Activated CD4-positive, alpha-beta memory T cell treated with anti-CD3 and anti-CD28 coated beads, Interleukin-2, amount 10 ng/mL, durations not matched to agents 7 days and 5 days (primary cell): Measurements from ENCODE around the gene PKHD1. TPM values are rescaled to one million over a fixed set of nuclear protein-coding genes. Genes with fewer than 3 reads are reported as not detected.

Experiments
- CTCF ChIA-PET: fragments of 350-600 bp; sonication (Branson Sonifier 250); formaldehyde crosslinking; loops from one replicate; lab custom pipeline; 2021; ENCODE audit warnings: antibody characterized with exemption, inconsistent platforms; lab: Charles Lee
- POLR2A ChIA-PET: fragments of 350-600 bp; sonication (Branson Sonifier 250); formaldehyde crosslinking; loops from one replicate; lab custom pipeline; 2021; ENCODE audit warnings: antibody characterized with exemption; lab: Charles Lee
- DNase-seq: peaks from one replicate; pipeline ENCODE4 v3.0.0-alpha.2; 2020
- H3K27ac Mint-ChIP-seq: one replicate; pipeline ENCODE4 v1.8.0; 2021; ENCODE audit warnings: mild to moderate bottlenecking, mixed read lengths
- H3K27me3 Mint-ChIP-seq: one replicate; pipeline ENCODE4 v1.8.0; 2021; ENCODE audit warnings: mixed read lengths
- H3K36me3 Mint-ChIP-seq: one replicate; pipeline ENCODE4 v1.8.0; 2021; ENCODE audit warnings: low read depth, mixed read lengths
- H3K4me1 Mint-ChIP-seq: one replicate; pipeline ENCODE4 v1.8.0; 2021; ENCODE audit warnings: mixed read lengths
- H3K4me3 Mint-ChIP-seq: one replicate; pipeline ENCODE4 v1.8.0; 2021; ENCODE audit warnings: mild to moderate bottlenecking, mixed read lengths
- H3K9me3 Mint-ChIP-seq: one replicate; pipeline ENCODE4 v1.8.0; 2021; ENCODE audit warnings: mixed read lengths
- total RNA-seq, 2 experiments: library from RNA; stranded (reverse); gene quantifications; one replicate each; pipeline ENCODE4 v1.2.3, GENCODE V29; 2021

PKHD1 gene
- total RNA-seq, 2 experiments from 2014 or later = not detected

GRCh38 chr6:51725155-51725554 lies 362.3 kb downstream of the PKHD1 start:
- H3K36me3 Mint-ChIP-seq = no peaks in the 10 kb centered on the region
- no peaks in the 10 kb centered on the region for H3K27me3 Mint-ChIP-seq
- H3K4me1 Mint-ChIP-seq = no peaks in the 10 kb centered on the region
- no peak overlapping the region for H3K27ac Mint-ChIP-seq
- no peaks in the 10 kb centered on the region for H3K9me3 Mint-ChIP-seq
- DNase-seq = no peak
- CTCF ChIA-PET = no interaction called here
- POLR2A ChIA-PET = no interaction called here
- no peak overlapping the region for H3K4me3 Mint-ChIP-seq

- H3K36me3 Mint-ChIP-seq = no peaks in the 10 kb centered on the region
Observed at GRCh38 chr6:51720327-51720726, 367.1 kb downstream of the PKHD1 start.

GRCh38 chr6:51719297-51719696 lies 368.1 kb downstream of the PKHD1 start:
- ChIA-PET POLR2A (no interaction called here), CTCF (no interaction called here)
- H3K4me1 Mint-ChIP-seq = no peaks in the 10 kb centered on the region
- no peaks in the 10 kb centered on the region for H3K27me3 Mint-ChIP-seq
- no peak for DNase-seq
- no peaks in the 10 kb centered on the region for H3K36me3 Mint-ChIP-seq
- H3K9me3 Mint-ChIP-seq = no peaks in the 10 kb centered on the region
- no peak overlapping the region for H3K27ac Mint-ChIP-seq
- H3K4me3 Mint-ChIP-seq = no peak overlapping the region

More at GRCh38 chr6:51720327-51720726, 367.1 kb downstream of the PKHD1 start:
- no peaks in the 10 kb centered on the region for H3K27me3 Mint-ChIP-seq
- DNase-seq = no peak
- no peaks in the 10 kb centered on the region for H3K9me3 Mint-ChIP-seq
- no peak overlapping the region for H3K4me3 Mint-ChIP-seq
- POLR2A ChIA-PET = no interaction called here
- no peak overlapping the region for H3K27ac Mint-ChIP-seq
- CTCF ChIA-PET = no interaction called here
- no peaks in the 10 kb centered on the region for H3K4me1 Mint-ChIP-seq

GRCh38 chr6:51718533-51718932 lies 368.9 kb downstream of the PKHD1 start:
- Mint-ChIP-seq H3K36me3 (no peaks in the 10 kb centered on the region), H3K9me3 (no peaks in the 10 kb centered on the region), H3K27ac (no peak overlapping the region), H3K4me1 (no peaks in the 10 kb centered on the region), H3K27me3 (no peaks in the 10 kb centered on the region), H3K4me3 (no peak overlapping the region)
- DNase-seq = no peak
- CTCF ChIA-PET = no interaction called here
- POLR2A ChIA-PET = no interaction called here

- Mint-ChIP-seq H3K36me3 (no peaks in the 10 kb centered on the region), H3K27ac (no peak overlapping the region), H3K27me3 (no peaks in the 10 kb centered on the region), H3K9me3 (no peaks in the 10 kb centered on the region), H3K4me1 (no peaks in the 10 kb centered on the region), H3K4me3 (no peak overlapping the region)
- POLR2A ChIA-PET = no interaction called here
- CTCF ChIA-PET = interaction anchor here (0.6 kb wide), 1 partner anchor 694 kb away, joined by 4 read pairs; no protein-coding TSS in a partner anchor
- no peak for DNase-seq
Observed at GRCh38 chr6:51717477-51717876, 369.9 kb downstream of the PKHD1 start.

- no peaks in the 10 kb centered on the region for H3K27me3 Mint-ChIP-seq
- no peaks in the 10 kb centered on the region for H3K9me3 Mint-ChIP-seq
- ChIA-PET POLR2A (no interaction called here), CTCF (no interaction called here)
- H3K4me3 Mint-ChIP-seq = no peak overlapping the region
- no peaks in the 10 kb centered on the region for H3K36me3 Mint-ChIP-seq
- DNase-seq = no peak
- no peak overlapping the region for H3K27ac Mint-ChIP-seq
- H3K4me1 Mint-ChIP-seq = no peaks in the 10 kb centered on the region
Observed at GRCh38 chr6:51711876-51712275, 375.5 kb downstream of the PKHD1 start.

- Mint-ChIP-seq H3K36me3 (no peaks in the 10 kb centered on the region), H3K27ac (no peak overlapping the region), H3K4me3 (no peak overlapping the region), H3K9me3 (no peaks in the 10 kb centered on the region), H3K27me3 (no peaks in the 10 kb centered on the region), H3K4me1 (no peaks in the 10 kb centered on the region)
- no peak for DNase-seq
- ChIA-PET POLR2A (no interaction called here), CTCF (no interaction called here)
Observed at GRCh38 chr6:51706086-51706485, 381.3 kb downstream of the PKHD1 start.

GRCh38 chr6:51704932-51705540 lies 382.4 kb downstream of the PKHD1 start:
- no peaks in the 10 kb centered on the region for H3K27me3 Mint-ChIP-seq
- no peak overlapping the region for H3K27ac Mint-ChIP-seq
- no peak overlapping the region for H3K4me3 Mint-ChIP-seq
- DNase-seq = no peak
- no peaks in the 10 kb centered on the region for H3K4me1 Mint-ChIP-seq
- POLR2A ChIA-PET = no interaction called here
- CTCF ChIA-PET = no interaction called here
- H3K36me3 Mint-ChIP-seq = no peaks in the 10 kb centered on the region
- H3K9me3 Mint-ChIP-seq = no peaks in the 10 kb centered on the region

GRCh38 chr6:51702851-51703250 lies 384.6 kb downstream of the PKHD1 start:
- DNase-seq = no peak
- Mint-ChIP-seq H3K36me3 (no peaks in the 10 kb centered on the region), H3K9me3 (no peaks in the 10 kb centered on the region), H3K27me3 (no peaks in the 10 kb centered on the region), H3K4me1 (no peaks in the 10 kb centered on the region), H3K27ac (no peak overlapping the region), H3K4me3 (no peak overlapping the region)
- ChIA-PET POLR2A (no interaction called here), CTCF (no interaction called here)

- no peak for DNase-seq
- Mint-ChIP-seq H3K4me3 (no peak overlapping the region), H3K36me3 (no peaks in the 10 kb centered on the region), H3K9me3 (peaks cover 2% of the 10 kb centered on the region), H3K27me3 (no peaks in the 10 kb centered on the region), H3K4me1 (no peaks in the 10 kb centered on the region), H3K27ac (no peak overlapping the region)
- CTCF ChIA-PET = no interaction called here
- POLR2A ChIA-PET = no interaction called here
Observed at GRCh38 chr6:51684603-51685002, 402.8 kb downstream of the PKHD1 start.

GRCh38 chr6:51684038-51684437 lies 403.4 kb downstream of the PKHD1 start:
- POLR2A ChIA-PET = no interaction called here
- Mint-ChIP-seq H3K4me3 (no peak overlapping the region), H3K27me3 (no peaks in the 10 kb centered on the region), H3K36me3 (no peaks in the 10 kb centered on the region), H3K4me1 (no peaks in the 10 kb centered on the region), H3K9me3 (peaks cover 2% of the 10 kb centered on the region), H3K27ac (no peak overlapping the region)
- CTCF ChIA-PET = no interaction called here
- DNase-seq = no peak

GRCh38 chr6:51678905-51679620 lies 408.4 kb downstream of the PKHD1 start:
- no peaks in the 10 kb centered on the region for H3K9me3 Mint-ChIP-seq
- ChIA-PET CTCF (interaction anchor here (0.7 kb wide), 1 partner anchor 11 kb away, joined by 3 read pairs; no protein-coding TSS in a partner anchor), POLR2A (no interaction called here)
- H3K27ac Mint-ChIP-seq = no peak overlapping the region
- no peaks in the 10 kb centered on the region for H3K4me1 Mint-ChIP-seq
- H3K27me3 Mint-ChIP-seq = no peaks in the 10 kb centered on the region
- DNase-seq = no peak
- H3K36me3 Mint-ChIP-seq = no peaks in the 10 kb centered on the region
- no peak overlapping the region for H3K4me3 Mint-ChIP-seq

GRCh38 chr6:51678274-51678673 lies 409.1 kb downstream of the PKHD1 start:
- Mint-ChIP-seq H3K36me3 (no peaks in the 10 kb centered on the region), H3K4me3 (no peak overlapping the region), H3K4me1 (no peaks in the 10 kb centered on the region), H3K9me3 (no peaks in the 10 kb centered on the region), H3K27me3 (no peaks in the 10 kb centered on the region), H3K27ac (no peak overlapping the region)
- no peak for DNase-seq
- ChIA-PET POLR2A (no interaction called here), CTCF (no interaction called here)

GRCh38 chr6:51675922-51676275 lies 411.5 kb downstream of the PKHD1 start:
- Mint-ChIP-seq H3K36me3 (no peaks in the 10 kb centered on the region), H3K27me3 (no peaks in the 10 kb centered on the region), H3K4me3 (no peak overlapping the region), H3K27ac (no peak overlapping the region), H3K9me3 (peaks cover 7% of the 10 kb centered on the region), H3K4me1 (no peaks in the 10 kb centered on the region)
- ChIA-PET CTCF (no interaction called here), POLR2A (no interaction called here)
- DNase-seq = no peak
